Activated naive CD8-positive, alpha-beta T cell treated with anti-CD3 and anti-CD28 coated beads for 36 hours (primary cell): ENCODE measurements around the gene KCNQ1OT1. TPM values are rescaled to one million over a fixed set of nuclear protein-coding genes. Genes with fewer than 3 reads are reported as not detected.

Source experiments
- DNase-seq: peaks from one replicate; pipeline ENCODE4 v3.0.0; 2021
- H3K27ac Mint-ChIP-seq: one replicate; pipeline ENCODE4 v1.8.0; 2022; ENCODE audit warnings: mild to moderate bottlenecking, moderate library complexity, mixed read lengths
- H3K27me3 Mint-ChIP-seq: one replicate; pipeline ENCODE4 v1.8.0; 2022; ENCODE audit warnings: mild to moderate bottlenecking, mixed read lengths
- H3K36me3 Mint-ChIP-seq: one replicate; pipeline ENCODE4 v1.8.0; 2021; ENCODE audit warnings: mild to moderate bottlenecking, mixed read lengths
- H3K4me1 Mint-ChIP-seq: one replicate; pipeline ENCODE4 v1.8.0; 2021; ENCODE audit warnings: mixed read lengths
- H3K4me3 Mint-ChIP-seq: one replicate; pipeline ENCODE4 v1.8.0; 2022; ENCODE audit warnings: mild to moderate bottlenecking, moderate library complexity, mixed read lengths
- H3K9me3 Mint-ChIP-seq: one replicate; pipeline ENCODE4 v1.8.0; 2022; ENCODE audit warnings: mixed read lengths
- total RNA-seq, 2 experiments: library from RNA; stranded (reverse); gene quantifications; one replicate each; pipeline ENCODE4 v1.2.3, GENCODE V29; 2021

Gene KCNQ1OT1
- total RNA-seq, 2 experiments from 2014 or later = 0.12 to 0.14 TPM

GRCh38 chr11:2667940-2668339, 31.9 kb downstream of the KCNQ1OT1 start:
- H3K27ac Mint-ChIP-seq = no peak overlapping the region
- H3K27me3 Mint-ChIP-seq = no peaks in the 10 kb centered on the region
- no peaks in the 10 kb centered on the region for H3K36me3 Mint-ChIP-seq
- H3K4me3 Mint-ChIP-seq = no peak overlapping the region
- no peaks in the 10 kb centered on the region for H3K4me1 Mint-ChIP-seq
- no peak for DNase-seq
- no peaks in the 10 kb centered on the region for H3K9me3 Mint-ChIP-seq

- H3K36me3 Mint-ChIP-seq = no peaks in the 10 kb centered on the region
- H3K4me1 Mint-ChIP-seq = no peaks in the 10 kb centered on the region
- H3K9me3 Mint-ChIP-seq = no peaks in the 10 kb centered on the region
- H3K27ac Mint-ChIP-seq = no peak overlapping the region
- H3K27me3 Mint-ChIP-seq = no peaks in the 10 kb centered on the region
- no peak overlapping the region for H3K4me3 Mint-ChIP-seq
- DNase-seq = no peak
Measured at GRCh38 chr11:2666828-2667570, 32.8 kb downstream of the KCNQ1OT1 start.

- Mint-ChIP-seq H3K4me3 (no peak overlapping the region), H3K36me3 (peaks cover under 1% of the 10 kb centered on the region), H3K27ac (no peak overlapping the region), H3K9me3 (no peaks in the 10 kb centered on the region), H3K4me1 (no peaks in the 10 kb centered on the region), H3K27me3 (no peaks in the 10 kb centered on the region)
- DNase-seq = no peak
Measured at GRCh38 chr11:2666401-2666741, 33.4 kb downstream of the KCNQ1OT1 start.

GRCh38 chr11:2665526-2666400, 34.0 kb downstream of the KCNQ1OT1 start:
- Mint-ChIP-seq H3K27ac (no peak overlapping the region), H3K4me3 (no peak overlapping the region)

GRCh38 chr11:2664791-2665525, 34.8 kb downstream of the KCNQ1OT1 start:
- H3K4me1 Mint-ChIP-seq = peaks cover 2% of the 10 kb centered on the region
- no peak overlapping the region for H3K27ac Mint-ChIP-seq
- peaks cover 11% of the 10 kb centered on the region for H3K9me3 Mint-ChIP-seq
- H3K27me3 Mint-ChIP-seq = no peaks in the 10 kb centered on the region
- H3K36me3 Mint-ChIP-seq = peaks cover 13% of the 10 kb centered on the region
- H3K4me3 Mint-ChIP-seq = no peak overlapping the region
- no peak for DNase-seq

More at GRCh38 chr11:2665526-2666400, 34.0 kb downstream of the KCNQ1OT1 start:
- no peak for DNase-seq
- Mint-ChIP-seq H3K27me3 (no peaks in the 10 kb centered on the region), H3K4me1 (peaks cover 2% of the 10 kb centered on the region), H3K36me3 (peaks cover 7% of the 10 kb centered on the region), H3K9me3 (peaks cover 5% of the 10 kb centered on the region)

- no peak overlapping the region for H3K27ac Mint-ChIP-seq
- peaks cover 2% of the 10 kb centered on the region for H3K4me1 Mint-ChIP-seq
- no peak overlapping the region for H3K4me3 Mint-ChIP-seq
- peaks cover 15% of the 10 kb centered on the region for H3K36me3 Mint-ChIP-seq
- no peaks in the 10 kb centered on the region for H3K27me3 Mint-ChIP-seq
- no peak for DNase-seq
- H3K9me3 Mint-ChIP-seq = peaks cover 11% of the 10 kb centered on the region
Measured at GRCh38 chr11:2664376-2664775, 35.4 kb downstream of the KCNQ1OT1 start.

GRCh38 chr11:2663915-2664314, 35.9 kb downstream of the KCNQ1OT1 start:
- Mint-ChIP-seq H3K4me3 (no peak overlapping the region), H3K36me3 (peaks cover 19% of the 10 kb centered on the region), H3K4me1 (peaks cover 2% of the 10 kb centered on the region), H3K9me3 (peaks cover 11% of the 10 kb centered on the region), H3K27me3 (no peaks in the 10 kb centered on the region), H3K27ac (no peak overlapping the region)
- DNase-seq = no peak

GRCh38 chr11:2663506-2663905, 36.3 kb downstream of the KCNQ1OT1 start:
- H3K9me3 Mint-ChIP-seq = peaks cover 11% of the 10 kb centered on the region
- peaks cover 2% of the 10 kb centered on the region for H3K4me1 Mint-ChIP-seq
- no peak for DNase-seq
- no peaks in the 10 kb centered on the region for H3K27me3 Mint-ChIP-seq
- peaks cover 23% of the 10 kb centered on the region for H3K36me3 Mint-ChIP-seq
- H3K4me3 Mint-ChIP-seq = no peak overlapping the region
- H3K27ac Mint-ChIP-seq = no peak overlapping the region

GRCh38 chr11:2662430-2663299, 37.1 kb downstream of the KCNQ1OT1 start:
- peaks cover 25% of the 10 kb centered on the region for H3K36me3 Mint-ChIP-seq
- no peak for DNase-seq
- H3K27me3 Mint-ChIP-seq = no peaks in the 10 kb centered on the region
- H3K9me3 Mint-ChIP-seq = peaks cover 11% of the 10 kb centered on the region
- H3K27ac Mint-ChIP-seq = no peak overlapping the region
- peaks cover 2% of the 10 kb centered on the region for H3K4me1 Mint-ChIP-seq
- H3K4me3 Mint-ChIP-seq = no peak overlapping the region

GRCh38 chr11:2662024-2662312, 37.8 kb downstream of the KCNQ1OT1 start:
- Mint-ChIP-seq H3K9me3 (peaks cover 11% of the 10 kb centered on the region), H3K4me1 (peaks cover 2% of the 10 kb centered on the region), H3K4me3 (no peak overlapping the region), H3K27me3 (no peaks in the 10 kb centered on the region), H3K27ac (no peak overlapping the region), H3K36me3 (peaks cover 25% of the 10 kb centered on the region)
- DNase-seq = no peak

- Mint-ChIP-seq H3K27me3 (no peaks in the 10 kb centered on the region), H3K27ac (no peak overlapping the region)
Measured at GRCh38 chr11:2661173-2662023, 38.4 kb downstream of the KCNQ1OT1 start.

GRCh38 chr11:2660357-2660939, 39.3 kb downstream of the KCNQ1OT1 start:
- Mint-ChIP-seq H3K4me1 (peaks cover 12% of the 10 kb centered on the region), H3K9me3 (peaks cover 11% of the 10 kb centered on the region), H3K27ac (no peak overlapping the region), H3K27me3 (no peaks in the 10 kb centered on the region), H3K36me3 (peaks cover 25% of the 10 kb centered on the region), H3K4me3 (no peak overlapping the region)
- DNase-seq = no peak

More at GRCh38 chr11:2661173-2662023, 38.4 kb downstream of the KCNQ1OT1 start:
- Mint-ChIP-seq H3K4me1 (peaks cover 3% of the 10 kb centered on the region), H3K36me3 (peaks cover 25% of the 10 kb centered on the region), H3K9me3 (peaks cover 11% of the 10 kb centered on the region), H3K4me3 (no peak overlapping the region)
- DNase-seq = no peak

GRCh38 chr11:2657697-2658284, 42.0 kb downstream of the KCNQ1OT1 start:
- no peak for DNase-seq
- H3K36me3 Mint-ChIP-seq = peaks cover 25% of the 10 kb centered on the region
- no peak overlapping the region for H3K4me3 Mint-ChIP-seq
- H3K27ac Mint-ChIP-seq = no peak overlapping the region
- H3K4me1 Mint-ChIP-seq = peaks cover 12% of the 10 kb centered on the region
- peaks cover 11% of the 10 kb centered on the region for H3K9me3 Mint-ChIP-seq
- H3K27me3 Mint-ChIP-seq = no peaks in the 10 kb centered on the region
